Neural crest cell (in vitro differentiated cells): ENCODE data around the gene CGB3. TPM values are rescaled to one million over a fixed set of nuclear protein-coding genes. Genes with fewer than 3 reads are reported as not detected.

Experiments used
- DNase-seq: peaks from one replicate; pipeline ENCODE4 v3.0.0; 2021; ENCODE audit warnings: low read depth, mixed read lengths, low spot score
- H3K27ac Mint-ChIP-seq: one replicate; pipeline ENCODE4 v1.8.0; 2021; ENCODE audit warnings: mild to moderate bottlenecking, mixed read lengths; ENCODE audit not compliant: unreplicated experiment
- H3K27me3 Mint-ChIP-seq: 2 replicates; pipeline ENCODE4 v1.8.0; 2021; ENCODE audit warnings: low read depth, mild to moderate bottlenecking, mixed read lengths
- H3K36me3 Mint-ChIP-seq: 2 replicates; pipeline ENCODE4 v1.8.0; 2021; ENCODE audit warnings: low read depth, mild to moderate bottlenecking, mixed read lengths
- H3K4me1 Mint-ChIP-seq: 2 replicates; pipeline ENCODE4 v1.8.0; 2021; ENCODE audit warnings: mixed read lengths
- H3K4me3 Mint-ChIP-seq: one replicate; pipeline ENCODE4 v1.8.0; 2021; ENCODE audit warnings: mild to moderate bottlenecking, mixed read lengths
- H3K9me3 Mint-ChIP-seq: 2 replicates; pipeline ENCODE4 v1.8.0; 2021; ENCODE audit warnings: mixed read lengths
- total RNA-seq: library from RNA; stranded (reverse); gene quantifications from 2 replicates; pipeline ENCODE4 v1.2.1, GENCODE V29; 2021
- TF ChIP-seq, protein P1 (sequence below): fragments of 200-600 bp; sonication (generic); conservative IDR thresholded peaks from 2 replicates; pipeline ENCODE4 v1.5.0; 2021; ENCODE audit warnings: antibody characterized with exemption, mild to moderate bottlenecking

The CGB3 gene
- total RNA-seq, 1 donor from 2014 or later: not detected

- Mint-ChIP-seq H3K4me3 (peak overlapping the region; percentile 7), H3K36me3 (peaks cover 4% of the 10 kb centered on the region), H3K27ac (no peak overlapping the region), H3K9me3 (no peaks in the 10 kb centered on the region), H3K4me1 (peaks cover 24% of the 10 kb centered on the region), H3K27me3 (no peaks in the 10 kb centered on the region)
- no peak for DNase-seq
- TF ChIP-seq, protein P1, sequence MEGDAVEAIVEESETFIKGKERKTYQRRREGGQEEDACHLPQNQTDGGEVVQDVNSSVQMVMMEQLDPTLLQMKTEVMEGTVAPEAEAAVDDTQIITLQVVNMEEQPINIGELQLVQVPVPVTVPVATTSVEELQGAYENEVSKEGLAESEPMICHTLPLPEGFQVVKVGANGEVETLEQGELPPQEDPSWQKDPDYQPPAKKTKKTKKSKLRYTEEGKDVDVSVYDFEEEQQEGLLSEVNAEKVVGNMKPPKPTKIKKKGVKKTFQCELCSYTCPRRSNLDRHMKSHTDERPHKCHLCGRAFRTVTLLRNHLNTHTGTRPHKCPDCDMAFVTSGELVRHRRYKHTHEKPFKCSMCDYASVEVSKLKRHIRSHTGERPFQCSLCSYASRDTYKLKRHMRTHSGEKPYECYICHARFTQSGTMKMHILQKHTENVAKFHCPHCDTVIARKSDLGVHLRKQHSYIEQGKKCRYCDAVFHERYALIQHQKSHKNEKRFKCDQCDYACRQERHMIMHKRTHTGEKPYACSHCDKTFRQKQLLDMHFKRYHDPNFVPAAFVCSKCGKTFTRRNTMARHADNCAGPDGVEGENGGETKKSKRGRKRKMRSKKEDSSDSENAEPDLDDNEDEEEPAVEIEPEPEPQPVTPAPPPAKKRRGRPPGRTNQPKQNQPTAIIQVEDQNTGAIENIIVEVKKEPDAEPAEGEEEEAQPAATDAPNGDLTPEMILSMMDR: no peak
Measured at GRCh38 chr19:48988860-48989259, 35.3 kb downstream of the CGB3 start.

DNA sequence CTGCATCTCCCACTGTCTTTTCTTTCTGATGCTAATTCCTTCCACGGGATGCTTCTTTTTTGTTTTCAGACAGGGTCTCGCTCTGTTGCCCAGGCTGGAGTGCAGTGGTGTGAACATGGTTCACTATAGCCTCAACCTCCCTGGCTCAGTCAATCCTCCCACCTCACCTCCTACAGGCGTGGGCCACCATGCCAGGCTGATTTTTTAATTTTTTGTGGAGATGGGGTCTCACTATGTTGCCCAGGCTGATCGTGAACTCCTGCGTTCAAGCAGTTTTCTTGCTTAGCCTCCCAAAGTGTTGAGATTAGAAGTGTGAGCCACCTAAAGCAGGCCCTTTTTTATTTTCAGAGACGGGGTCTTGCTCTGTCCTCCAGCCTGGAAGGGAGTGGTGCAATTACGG is 35.8 kb downstream of the CGB3 start:
- Mint-ChIP-seq H3K36me3 (peaks cover 7% of the 10 kb centered on the region), H3K4me3 (peak overlapping the region; percentile 7), H3K4me1 (peaks cover 19% of the 10 kb centered on the region), H3K9me3 (no peaks in the 10 kb centered on the region), H3K27me3 (no peaks in the 10 kb centered on the region), H3K27ac (peak overlapping the region; percentile 25)
- no peak for DNase-seq
- TF ChIP-seq, protein P1: no peak

DNA sequence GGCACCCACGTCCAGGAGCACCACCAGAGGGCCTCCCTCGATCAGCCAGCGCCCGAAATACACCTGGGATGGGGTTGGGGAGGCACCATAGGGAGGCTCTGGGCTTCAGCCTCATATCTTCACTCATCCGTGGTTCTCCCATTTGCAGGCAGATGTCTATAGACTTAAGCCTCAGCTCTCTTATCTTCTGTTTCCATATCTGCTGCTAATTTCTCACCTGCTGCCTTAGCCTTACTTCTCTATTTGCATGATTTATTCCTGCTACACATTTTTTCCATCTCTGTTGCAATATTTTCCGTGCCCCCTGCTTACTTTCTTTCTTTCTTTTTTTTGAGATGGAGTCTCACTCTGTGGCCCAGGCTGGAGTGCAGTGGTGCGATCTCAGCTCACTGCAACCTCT is 36.8 kb downstream of the CGB3 start:
- no peak for DNase-seq
- no peak overlapping the region for H3K27ac Mint-ChIP-seq
- H3K36me3 Mint-ChIP-seq: peaks cover 8% of the 10 kb centered on the region
- H3K27me3 Mint-ChIP-seq: no peaks in the 10 kb centered on the region
- TF ChIP-seq, protein P1: no peak
- H3K9me3 Mint-ChIP-seq: no peaks in the 10 kb centered on the region
- no peak overlapping the region for H3K4me3 Mint-ChIP-seq
- H3K4me1 Mint-ChIP-seq: peaks cover 13% of the 10 kb centered on the region

DNA sequence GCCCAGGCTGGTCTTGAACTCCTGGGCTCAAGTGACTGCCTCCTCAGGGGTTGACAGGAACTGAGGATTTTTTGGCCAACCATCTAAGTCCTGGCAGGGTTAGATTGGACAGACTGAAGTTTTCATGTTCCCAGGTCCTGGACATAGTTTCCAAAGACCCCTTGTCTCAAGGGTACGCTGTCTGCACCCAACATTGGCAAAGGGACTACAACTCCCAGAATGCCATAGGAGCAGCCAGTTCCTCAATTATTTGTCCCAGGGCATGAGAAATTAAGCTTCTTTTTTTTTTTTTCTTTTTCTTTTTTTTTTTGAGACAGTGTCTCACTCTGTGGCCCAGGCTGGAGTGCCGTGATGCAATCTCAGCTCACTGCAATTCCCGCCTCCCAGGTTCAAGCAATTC is 37.9 kb downstream of the CGB3 start:
- Mint-ChIP-seq H3K4me3 (no peak overlapping the region), H3K27ac (no peak overlapping the region), H3K9me3 (no peaks in the 10 kb centered on the region), H3K4me1 (peaks cover 9% of the 10 kb centered on the region), H3K36me3 (peaks cover 11% of the 10 kb centered on the region), H3K27me3 (no peaks in the 10 kb centered on the region)
- TF ChIP-seq, protein P1: no peak
- DNase-seq: no peak

- Mint-ChIP-seq H3K27me3 (no peaks in the 10 kb centered on the region), H3K27ac (no peak overlapping the region), H3K4me1 (peaks cover 5% of the 10 kb centered on the region), H3K9me3 (no peaks in the 10 kb centered on the region), H3K36me3 (peaks cover 11% of the 10 kb centered on the region), H3K4me3 (no peak overlapping the region)
- no peak for DNase-seq
- TF ChIP-seq, protein P1: no peak
Measured at GRCh38 chr19:48985711-48986110, 38.4 kb downstream of the CGB3 start.

- no peak for DNase-seq
- no peaks in the 10 kb centered on the region for H3K4me1 Mint-ChIP-seq
- TF ChIP-seq, protein P1: no peak
- H3K9me3 Mint-ChIP-seq: no peaks in the 10 kb centered on the region
- peaks cover 10% of the 10 kb centered on the region for H3K36me3 Mint-ChIP-seq
- no peak overlapping the region for H3K4me3 Mint-ChIP-seq
- H3K27me3 Mint-ChIP-seq: no peaks in the 10 kb centered on the region
- no peak overlapping the region for H3K27ac Mint-ChIP-seq
Measured at GRCh38 chr19:48982280-48982679, 41.9 kb downstream of the CGB3 start.
